Thoracic aorta (tissue), 2 donors: ENCODE data around the gene CMKLR1. TPM values are rescaled to one million over a fixed set of nuclear protein-coding genes. Genes with fewer than 3 reads are reported as not detected.

Experiments
- ATAC-seq: fragments of 150-250 bp; one replicate; pipeline ENCODE4 v1.8.0; 2017; ENCODE audit warnings: low read depth; ENCODE audit not compliant: insufficient number of reproducible peaks, low FRiP score
- DNase-seq: peaks from one replicate; pipeline ENCODE4 v3.0.0-alpha.2; 2020; ENCODE audit warnings: low spot score
- H3K27ac ChIP-seq, 2 donors: fragments of 200-600 bp; sonication (generic); 1 replicate in 1 of 2; 2 replicates in 1 of 2; pipeline ENCODE4 v1.5.1; 2016; ENCODE audit warnings: mild to moderate bottlenecking in 2 of 2, moderate library complexity in 2 of 2
- H3K27me3 ChIP-seq: fragments of 200-600 bp; sonication (generic); replicated peaks from 2 replicates; pipeline ENCODE4 v1.6.0; 2016; ENCODE audit warnings: mild to moderate bottlenecking; ENCODE audit not compliant: insufficient read depth
- H3K36me3 ChIP-seq: fragments of 200-600 bp; sonication (generic); one replicate; pipeline ENCODE4 v1.5.1; 2016
- H3K4me1 ChIP-seq, 2 donors: fragments of 200-600 bp; sonication (generic); 1 replicate in 1 of 2; 2 replicates in 1 of 2; pipeline versions ENCODE4 v1.5.1 to v1.6.0; 2016; ENCODE audit warnings: low read depth in 2 of 2, mild to moderate bottlenecking in 1 of 2; ENCODE audit not compliant: control insufficient read depth in 1 of 2
- H3K4me3 ChIP-seq: fragments of 200-600 bp; sonication (generic); 2 replicates; pipeline ENCODE4 v1.5.1; 2016; ENCODE audit warnings: mild to moderate bottlenecking
- H3K9me3 ChIP-seq: fragments of 200-600 bp; sonication (generic); 2 replicates; pipeline ENCODE4 v1.5.1; 2016
- CTCF ChIP-seq: fragments of 200-600 bp; sonication (generic); IDR thresholded peaks from one replicate; pipeline ENCODE4 v1.5.1; 2019; ENCODE audit warnings: antibody characterized with exemption
- total RNA-seq, 2 donors: library from RNA; depleted of rRNA; stranded (reverse); fragments of >200 nt; gene quantifications; one replicate each; pipeline versions ENCODE4 v1.1.0 to v1.2.3, GENCODE V29; 2016

Gene CMKLR1
- total RNA-seq, 2 donors from 2014 or later = 56.6 to 73.8 TPM

- no peak for DNase-seq
- no peaks in the 10 kb centered on the region for H3K27me3 ChIP-seq
- H3K36me3 ChIP-seq = peaks cover 30% of the 10 kb centered on the region
- H3K4me3 ChIP-seq = no peak overlapping the region
- no peak for ATAC-seq
- no peak for TF ChIP-seq CTCF
- peaks cover 0 to 15% of the 10 kb centered on the region in 2 donors for H3K4me1 ChIP-seq
- peak overlapping the region in 1 of 2 donors; percentile 27 for H3K27ac ChIP-seq
- no peaks in the 10 kb centered on the region for H3K9me3 ChIP-seq
Observed at GRCh38 chr12:108289350-108290161, 49.6 kb downstream of the CMKLR1 start.

GRCh38 chr12:108287227-108287626, 51.9 kb downstream of the CMKLR1 start:
- TF ChIP-seq CTCF = no peak
- no peak overlapping the region for H3K4me3 ChIP-seq
- DNase-seq (no peak), ATAC-seq (no peak)
- H3K27ac ChIP-seq = no peak overlapping the region
- no peaks in the 10 kb centered on the region for H3K9me3 ChIP-seq
- H3K27me3 ChIP-seq = no peaks in the 10 kb centered on the region
- peaks cover 25% of the 10 kb centered on the region for H3K36me3 ChIP-seq
- peaks cover 0 to 15% of the 10 kb centered on the region in 2 donors for H3K4me1 ChIP-seq

- H3K36me3 ChIP-seq = peaks cover 8% of the 10 kb centered on the region
- no peaks in the 10 kb centered on the region for H3K27me3 ChIP-seq
- H3K4me1 ChIP-seq = peaks cover 0 to 11% of the 10 kb centered on the region in 2 donors
- ATAC-seq (no peak), DNase-seq (no peak)
- no peak overlapping the region for H3K27ac ChIP-seq
- no peak for TF ChIP-seq CTCF
- H3K9me3 ChIP-seq = no peaks in the 10 kb centered on the region
- no peak overlapping the region for H3K4me3 ChIP-seq
Observed at GRCh38 chr12:108285016-108285415, 54.1 kb downstream of the CMKLR1 start.

- H3K36me3 ChIP-seq = peaks cover 7% of the 10 kb centered on the region
- DNase-seq = no peak
Observed at GRCh38 chr12:108284163-108284562, 54.9 kb downstream of the CMKLR1 start.

GRCh38 chr12:108282676-108283075, 56.4 kb downstream of the CMKLR1 start:
- Histone ChIP-seq H3K4me1 (no peaks in the 10 kb centered on the region), H3K4me3 (no peak overlapping the region), H3K27ac (no peak overlapping the region), H3K36me3 (no peaks in the 10 kb centered on the region), H3K9me3 (no peaks in the 10 kb centered on the region), H3K27me3 (no peaks in the 10 kb centered on the region)
- ATAC-seq (no peak), DNase-seq (no peak)
- TF ChIP-seq CTCF = no peak

More at GRCh38 chr12:108284163-108284562, 54.9 kb downstream of the CMKLR1 start:
- no peak for TF ChIP-seq CTCF
- ATAC-seq = no peak
- Histone ChIP-seq H3K4me1 (peaks cover 0 to 3% of the 10 kb centered on the region in 2 donors), H3K9me3 (no peaks in the 10 kb centered on the region), H3K27ac (no peak overlapping the region), H3K4me3 (no peak overlapping the region), H3K27me3 (no peaks in the 10 kb centered on the region)
